DMS 273 (cell line): ENCODE data around the gene FMNL2.

Source experiments
- DNase-seq: peaks from one replicate; lab custom pipeline; 2025; ENCODE audit not compliant: unreplicated experiment; lab: John Stamatoyannopoulos, UW

The FMNL2 gene

GRCh38 chr2:152400607-152401214 is 65.7 kb downstream of the FMNL2 start:
- no peak for DNase-seq

GRCh38 chr2:152402780-152403759 is 68.1 kb downstream of the FMNL2 start:
- no peak for DNase-seq

GRCh38 chr2:152405206-152406118 is 70.5 kb downstream of the FMNL2 start:
- DNase-seq, result no peak

- DNase-seq, result no peak
Observed at GRCh38 chr2:152406119-152406835, 71.3 kb downstream of the FMNL2 start.

- no peak for DNase-seq
Observed at GRCh38 chr2:152406836-152407161, 71.8 kb downstream of the FMNL2 start.

GRCh38 chr2:152407204-152407721 is 72.3 kb downstream of the FMNL2 start:
- DNase-seq, result no peak

- no peak for DNase-seq
Observed at GRCh38 chr2:152407806-152408205, 72.8 kb downstream of the FMNL2 start.

GRCh38 chr2:152408254-152408653 is 73.3 kb downstream of the FMNL2 start:
- DNase-seq, result no peak

- DNase-seq, result no peak
Observed at GRCh38 chr2:152409386-152410164, 74.6 kb downstream of the FMNL2 start.

- DNase-seq, result no peak
Observed at GRCh38 chr2:152410165-152410597, 75.2 kb downstream of the FMNL2 start.

- DNase-seq, result no peak
Observed at GRCh38 chr2:152411154-152411553, 76.2 kb downstream of the FMNL2 start.

- DNase-seq, result no peak
Observed at GRCh38 chr2:152413228-152414030, 78.5 kb downstream of the FMNL2 start.

- DNase-seq, result no peak
Observed at GRCh38 chr2:152415231-152415642, 80.3 kb downstream of the FMNL2 start.

GRCh38 chr2:152415796-152416195 is 80.8 kb downstream of the FMNL2 start:
- no peak for DNase-seq

GRCh38 chr2:152418688-152419087 is 83.7 kb downstream of the FMNL2 start:
- DNase-seq, result no peak

- DNase-seq, result no peak
Observed at GRCh38 chr2:152419944-152420343, 85.0 kb downstream of the FMNL2 start.

- DNase-seq, result no peak
Observed at GRCh38 chr2:152420363-152420762, 85.4 kb downstream of the FMNL2 start.

GRCh38 chr2:152420936-152421335 is 86.0 kb downstream of the FMNL2 start:
- DNase-seq, result no peak
